HG03521 (cell line): ENCODE measurements around the gene ZNF253.
"Not testable (repeated sequence)": the region's sequence is repeated elsewhere in the genome, so short reads cannot be mapped to it uniquely, and the experiment has no call there.

Source experiments
- ATAC-seq: cut with Tn5 transposase; IDR thresholded peaks from one replicate; pipeline ENCODE4 v1.9.1; 2021; ENCODE audit warnings: mild to moderate bottlenecking, moderate library complexity; ENCODE audit not compliant: unreplicated experiment

ZNF253 gene

DNA sequence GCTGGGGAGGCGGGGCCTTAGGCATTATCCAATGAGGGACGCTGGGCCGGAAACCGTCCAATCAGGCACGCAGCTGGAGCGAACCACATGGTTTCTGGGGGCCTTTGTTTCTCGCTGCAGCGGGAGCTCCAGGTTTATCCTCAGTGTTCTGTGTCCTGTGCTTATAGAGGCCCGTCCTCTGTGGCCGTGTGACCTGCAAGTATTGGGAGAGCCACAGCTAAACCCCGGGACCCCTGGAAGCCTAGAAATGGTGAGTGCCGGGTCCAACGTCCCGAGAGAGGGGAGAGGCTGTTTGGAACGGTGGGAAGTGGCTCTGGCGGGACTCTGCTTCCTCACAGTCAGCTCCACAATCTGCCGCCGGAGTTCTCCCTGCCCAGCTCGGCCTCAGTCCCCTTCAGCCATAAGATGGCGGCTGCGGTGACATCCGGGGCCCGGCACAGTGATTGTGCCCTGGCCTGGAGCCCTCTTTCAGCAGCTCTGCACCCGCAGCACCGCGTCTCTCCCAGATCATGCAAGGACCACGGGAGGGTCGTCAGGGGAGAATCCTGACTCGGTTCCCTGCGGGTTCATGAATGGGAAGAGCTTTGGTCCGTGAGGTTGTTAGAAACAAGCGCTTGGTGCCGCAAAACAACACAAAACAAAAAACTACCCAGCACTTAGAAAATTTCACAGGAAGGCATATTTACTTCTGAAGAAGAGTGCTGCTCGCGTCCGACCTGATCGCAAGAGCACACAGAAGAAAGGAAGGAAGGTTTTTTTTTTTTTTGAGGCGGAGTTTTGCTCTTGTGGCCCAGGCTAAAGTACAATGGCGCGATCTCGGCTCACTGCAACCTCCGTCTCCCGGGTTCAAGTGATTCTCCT, at the start of gene ZNF253:
Gene ZNF253, plus strand, starts transcription at position 133 of the 861 bp plus-strand sequence. Its CDS starts 115 bp downstream, at position 248.
- ATAC-seq = peak; percentile 94

DNA sequence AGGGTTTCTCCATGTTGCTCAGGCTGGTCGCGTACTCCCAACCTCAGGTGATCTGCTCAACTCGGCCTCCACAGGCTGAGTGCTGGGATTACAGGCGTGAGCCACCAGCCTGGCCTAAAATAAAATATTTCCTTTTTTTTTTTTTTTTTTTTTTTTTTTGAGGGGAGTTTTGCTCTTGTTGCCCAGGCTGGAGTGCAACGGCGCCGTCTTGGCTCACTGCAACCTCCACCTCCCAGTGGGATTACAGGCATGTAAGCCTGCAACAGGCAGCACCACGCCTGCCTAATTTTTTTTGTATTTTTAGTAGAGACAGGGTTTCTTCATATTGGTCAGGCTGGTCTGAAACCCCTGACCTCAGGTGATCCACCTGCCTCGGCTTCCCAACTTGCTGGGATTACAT, 49.0 kb upstream of the ZNF253 start:
- no peak for ATAC-seq

DNA sequence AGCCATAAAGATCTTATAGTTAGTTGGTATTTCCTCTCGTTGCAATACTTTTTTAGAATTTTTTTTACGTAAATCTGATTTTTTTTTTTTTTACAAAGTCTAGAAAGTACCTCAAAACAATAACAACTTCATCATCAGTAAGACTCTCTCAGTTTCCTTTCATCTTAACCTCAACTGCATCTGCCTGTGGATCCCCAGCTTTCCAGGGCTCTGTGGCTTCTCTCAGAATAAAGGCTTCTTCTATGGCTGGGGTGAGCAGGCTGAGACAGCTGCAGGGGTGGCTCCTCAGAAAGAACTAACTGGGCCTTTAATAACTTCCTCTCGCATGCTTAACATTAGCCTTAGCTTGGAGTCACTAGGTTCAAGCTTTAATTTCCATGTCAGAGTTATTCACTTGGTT, 48.3 kb upstream of the ZNF253 start:
- ATAC-seq = no peak

DNA sequence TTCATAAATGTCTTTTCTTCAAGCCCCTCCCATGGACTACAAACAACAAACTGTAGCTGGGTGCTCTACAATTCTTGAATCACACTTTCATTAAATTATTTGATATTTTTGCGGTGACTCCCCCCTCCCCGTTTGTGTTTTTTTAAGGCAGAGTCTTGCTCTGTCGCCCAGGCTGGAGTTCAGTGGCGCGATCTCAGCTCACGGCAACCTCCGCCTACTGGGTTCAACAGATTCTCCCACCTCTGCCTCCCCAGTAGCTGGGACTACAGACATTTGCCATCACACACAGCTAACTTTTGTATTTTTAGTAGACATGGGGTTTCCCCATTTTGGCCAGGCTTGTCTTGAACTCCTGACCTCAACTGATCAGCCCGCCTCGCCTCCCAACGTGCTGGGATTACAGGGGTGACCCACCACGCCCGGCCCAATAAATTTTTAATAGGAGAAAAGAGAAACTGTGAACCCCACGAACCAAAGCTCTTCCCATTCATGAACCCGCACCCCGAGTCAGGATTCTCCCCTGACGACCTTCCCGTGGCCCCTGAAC, 44.8 kb upstream of the ZNF253 start:
- ATAC-seq = no peak

DNA sequence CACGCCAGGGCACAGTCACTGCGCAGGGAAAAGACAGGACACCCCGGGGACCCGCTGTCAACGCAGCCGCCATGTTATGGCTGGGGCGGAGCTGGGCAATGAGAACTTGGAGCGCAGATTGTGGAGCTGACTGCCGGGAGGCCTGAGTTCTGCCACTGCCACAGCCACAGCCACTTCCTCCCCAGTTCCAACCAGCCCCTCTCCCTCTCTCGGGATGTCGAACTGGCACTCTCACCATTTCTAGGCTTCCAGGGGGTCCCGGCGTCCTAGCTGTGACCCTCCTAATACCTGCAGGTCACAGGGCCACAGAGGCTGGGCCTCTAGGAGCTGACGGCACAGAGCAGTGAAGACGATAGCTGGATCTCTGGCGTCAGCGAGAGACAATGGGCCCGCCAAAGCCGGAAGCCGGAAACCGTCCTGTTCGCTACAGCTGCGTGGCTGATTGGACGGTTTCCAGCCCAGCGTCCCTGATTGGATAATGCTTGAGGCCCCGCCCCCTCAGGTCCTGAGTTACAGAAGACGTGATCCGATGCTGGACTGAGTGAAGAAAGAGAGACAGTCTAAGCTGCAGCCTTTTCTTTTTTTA, 44.2 kb upstream of the ZNF253 start, which contains the start of gene ZNF506:
Gene ZNF506, minus strand, starts transcription at position 385 of the 586 bp plus-strand sequence. Its CDS starts 147 bp downstream, at position 238.
- ATAC-seq = peak; percentile 74

DNA sequence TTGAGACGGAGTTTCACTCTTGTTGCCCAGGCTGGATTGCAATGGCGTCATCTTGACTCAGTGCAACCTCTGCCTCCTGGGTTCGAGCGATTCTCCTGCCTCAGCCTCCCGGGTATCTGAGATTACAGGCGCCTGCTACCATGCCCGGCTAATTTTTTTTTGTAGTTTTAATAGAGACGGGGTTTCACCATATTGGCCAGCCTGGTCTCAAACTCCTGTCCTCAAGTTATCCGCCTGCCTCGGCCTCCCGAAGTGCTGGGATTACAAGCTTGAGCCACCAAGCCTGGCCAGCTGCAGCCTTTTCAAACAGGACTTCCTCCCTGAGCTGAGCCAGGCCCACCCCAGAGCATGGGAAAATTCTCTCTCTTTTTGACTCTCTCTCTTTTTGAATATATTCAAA, 43.7 kb upstream of the ZNF253 start:
- ATAC-seq = not testable (repeated sequence)

DNA sequence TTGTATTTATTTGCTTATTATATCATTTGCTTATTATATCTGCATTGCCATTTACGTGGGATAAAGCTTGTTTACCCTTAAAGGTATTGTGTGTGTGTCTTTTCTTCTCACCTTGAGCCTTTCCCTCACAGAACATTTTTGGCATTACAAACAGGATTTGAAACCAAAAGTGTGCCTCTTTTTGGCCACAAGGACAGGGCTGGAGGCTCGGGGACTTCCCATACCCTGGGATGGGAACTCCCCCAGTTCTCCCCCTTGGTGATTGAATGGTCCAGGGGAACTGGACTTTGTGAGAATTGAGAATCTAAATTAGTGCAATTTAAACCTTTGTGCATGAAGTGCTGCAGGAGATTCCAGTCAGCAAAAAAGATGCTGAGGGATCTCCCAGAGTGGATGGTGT, 41.8 kb upstream of the ZNF253 start:
- ATAC-seq = no peak

DNA sequence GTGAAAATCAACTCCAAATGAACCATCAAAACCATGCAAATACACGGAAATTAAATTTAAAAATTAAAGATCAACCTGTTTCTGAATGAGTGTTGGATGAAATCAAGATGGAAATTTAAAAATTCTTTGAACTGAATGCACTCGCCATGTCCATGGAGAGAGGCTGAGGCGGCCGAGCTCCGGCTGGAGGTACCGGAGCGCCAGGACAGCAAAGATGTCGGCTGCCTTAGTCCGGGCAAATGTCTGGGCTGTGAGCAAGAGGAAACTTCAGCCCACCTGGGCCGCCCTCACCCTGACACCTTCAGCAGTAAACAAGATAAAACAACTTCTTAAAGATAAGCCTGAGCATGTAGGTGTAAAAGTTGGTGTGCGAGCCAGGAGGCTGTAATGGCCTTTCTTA, 38.8 kb upstream of the ZNF253 start:
- ATAC-seq = no peak

DNA sequence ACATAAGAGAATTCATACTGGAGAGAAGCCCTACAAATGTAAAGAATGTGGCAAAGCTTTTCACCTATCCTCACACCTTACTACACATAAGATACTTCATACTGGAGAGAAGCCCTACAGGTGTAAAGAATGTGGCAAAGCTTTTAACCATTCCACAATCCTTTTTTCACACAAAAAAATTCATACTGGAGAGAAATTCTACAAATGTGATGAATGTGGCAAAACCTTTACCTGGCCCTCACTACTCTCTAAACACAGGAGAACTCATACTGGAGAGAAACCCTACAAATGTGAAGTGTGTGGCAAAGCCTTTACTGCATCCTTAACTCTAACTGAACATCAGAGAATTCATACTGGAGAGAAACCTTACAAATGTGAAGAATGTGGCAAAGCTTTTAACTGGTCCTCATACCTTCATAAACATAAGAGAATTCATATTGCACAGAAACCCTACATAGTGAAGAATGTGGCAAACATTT, 30.1 kb upstream of the ZNF253 start:
- no peak for ATAC-seq

DNA sequence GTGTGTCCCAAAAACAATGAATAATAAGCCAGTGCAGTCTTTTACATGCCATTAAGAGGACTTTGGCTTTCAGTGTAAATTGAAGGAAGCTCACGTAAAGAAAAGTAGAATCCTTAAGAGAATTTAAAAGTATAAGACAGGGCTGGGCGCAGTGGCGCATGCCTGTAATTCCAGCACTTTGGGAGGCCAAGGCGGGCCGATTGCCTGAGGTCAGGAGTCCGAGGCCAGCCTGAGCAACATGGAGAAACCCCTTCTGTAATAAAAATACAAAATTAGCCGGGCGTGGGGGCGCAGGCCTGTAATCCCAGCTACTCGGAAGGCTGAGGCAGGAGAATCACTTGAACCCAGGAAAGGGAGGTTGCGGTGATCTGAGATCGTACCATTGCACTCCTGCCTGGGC, 17.9 kb upstream of the ZNF253 start:
- no peak for ATAC-seq

DNA sequence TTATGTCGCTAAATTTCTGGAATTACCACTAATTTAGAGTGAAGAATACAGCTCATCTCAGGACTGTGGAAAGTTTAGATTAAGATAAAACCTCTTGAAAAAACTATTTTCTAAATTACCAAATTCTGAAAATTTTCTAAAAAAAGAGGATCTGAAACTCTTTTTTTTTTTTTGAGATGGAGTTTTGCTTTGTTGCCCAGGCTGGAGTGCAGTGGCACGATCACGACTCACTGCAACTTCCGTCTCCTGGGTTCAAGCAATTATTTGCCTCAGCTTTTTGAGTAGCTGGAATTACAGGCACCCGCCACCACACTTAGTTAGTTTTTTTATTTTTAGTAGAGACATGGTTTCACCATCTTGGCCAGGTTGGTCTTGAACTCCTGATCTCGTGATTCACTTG, 16.6 kb upstream of the ZNF253 start:
- ATAC-seq = no peak

DNA sequence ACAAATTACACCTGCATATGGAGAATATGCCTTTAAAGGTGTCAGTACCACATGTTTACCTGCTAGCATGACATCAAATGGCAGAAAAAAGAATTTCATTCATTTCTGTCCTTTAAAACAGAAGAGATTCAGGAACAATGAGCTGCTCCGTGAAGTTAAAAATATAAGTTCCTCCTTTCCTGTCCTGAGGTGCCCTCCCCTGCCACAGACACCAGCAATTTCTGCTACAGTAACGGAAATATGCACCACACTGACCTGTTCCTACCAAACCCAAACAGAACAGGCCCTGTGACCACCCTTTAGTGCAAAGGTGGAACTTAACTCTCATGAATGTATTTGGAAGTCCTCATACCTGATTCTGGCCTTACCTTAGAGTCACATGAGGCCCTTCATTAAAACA, 13.9 kb upstream of the ZNF253 start:
- not testable (repeated sequence) for ATAC-seq

DNA sequence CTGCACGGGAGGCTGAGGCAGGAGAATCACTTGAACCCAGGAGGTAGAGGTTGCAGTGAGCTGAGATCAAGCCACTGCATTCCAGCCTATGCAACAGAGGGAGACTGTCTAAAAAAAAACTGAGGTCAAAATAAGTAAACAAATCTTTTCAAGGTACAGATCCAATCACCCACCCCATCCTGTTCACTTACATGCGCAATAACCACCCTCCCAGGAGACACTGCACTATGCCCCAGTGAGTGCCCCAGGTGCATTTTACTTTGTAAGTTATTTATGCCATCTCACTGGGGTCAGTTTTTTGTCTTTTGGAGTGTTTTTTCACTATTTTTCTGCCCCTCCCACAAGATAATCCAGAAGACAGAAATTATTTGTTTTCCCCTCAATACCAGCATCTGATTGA, 6.9 kb upstream of the ZNF253 start:
- no peak for ATAC-seq

DNA sequence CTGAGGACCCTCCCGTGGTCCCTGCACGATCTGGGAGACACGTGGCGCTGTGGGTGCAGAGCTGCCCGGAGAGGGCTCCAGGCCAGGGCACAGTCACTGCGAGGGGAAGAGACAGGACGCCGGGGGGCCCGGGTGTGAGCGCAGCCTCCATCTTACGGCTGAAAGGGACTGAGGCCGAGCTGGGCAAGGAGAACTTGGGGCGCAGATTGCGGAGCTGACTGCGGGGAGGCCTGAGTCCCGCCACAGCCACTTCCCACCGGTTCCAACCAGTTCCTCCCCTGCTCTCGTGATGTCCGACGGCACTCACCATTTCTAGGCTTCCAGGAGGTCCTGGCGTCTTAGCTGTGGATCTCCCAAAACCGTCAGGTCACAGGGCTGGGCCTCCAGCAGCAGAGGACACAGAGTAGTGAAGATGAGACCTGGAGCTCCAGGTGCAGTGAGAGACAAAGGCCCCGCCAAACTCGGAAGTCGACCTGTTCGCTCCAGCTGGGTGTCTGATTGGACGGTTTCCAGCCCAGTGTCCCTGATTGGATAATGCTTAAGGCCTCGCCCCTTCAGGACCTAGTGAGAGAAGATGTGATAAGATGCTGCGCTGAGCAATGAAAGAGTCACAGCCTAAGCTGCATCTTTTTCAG, 4.8 kb upstream of the ZNF253 start:
- ATAC-seq = no peak

DNA sequence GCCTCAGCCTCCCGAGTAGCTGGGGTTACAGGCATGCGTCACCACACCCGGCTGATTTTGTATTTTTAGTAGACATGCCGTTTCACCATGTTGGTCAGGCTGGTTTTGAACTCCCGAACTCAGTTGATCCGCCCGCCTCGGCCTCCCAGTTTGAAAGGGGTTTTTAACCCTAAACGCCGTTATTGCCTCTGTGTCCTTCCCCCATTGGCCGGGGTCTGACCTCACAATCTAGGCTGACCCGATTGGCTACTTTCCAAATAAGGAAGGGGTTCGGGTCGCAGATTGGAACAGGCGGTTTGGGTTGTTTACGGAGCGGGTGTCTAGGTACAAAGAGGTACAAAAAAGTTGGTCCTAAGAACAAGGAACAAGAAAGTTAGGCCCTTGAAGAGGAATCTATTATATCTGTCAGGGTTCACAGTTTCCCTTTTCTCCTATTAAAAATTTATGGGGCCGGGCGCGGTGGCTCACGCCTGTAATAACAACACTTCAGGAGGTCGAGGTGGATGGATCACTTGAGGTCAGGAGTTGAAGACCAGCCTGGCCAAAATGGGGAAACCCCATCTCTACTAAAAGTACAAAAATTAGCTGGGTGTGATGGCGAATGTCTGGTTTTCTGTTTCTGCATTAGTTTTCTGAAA, 1.0 kb downstream of the ZNF253 start:
- no peak for ATAC-seq

DNA sequence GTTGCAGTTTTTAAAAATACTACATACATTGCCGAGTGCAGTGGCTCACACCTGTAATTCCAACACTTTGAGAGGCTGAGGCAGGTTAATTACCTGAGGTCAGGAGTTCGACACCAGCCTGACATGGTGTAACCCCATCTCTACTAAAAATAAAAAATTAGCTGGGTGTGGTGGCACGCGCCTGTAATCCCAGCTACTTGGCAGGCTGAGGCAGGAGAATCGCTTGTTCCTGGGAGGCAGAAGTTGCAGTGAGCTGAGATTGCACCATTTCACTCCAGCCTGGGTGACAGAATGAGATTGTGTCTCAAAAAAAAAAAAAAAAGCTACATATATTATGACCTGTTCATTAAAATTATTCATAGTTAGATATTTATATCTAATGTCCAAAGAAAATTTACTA, 4.4 kb downstream of the ZNF253 start:
- not testable (repeated sequence) for ATAC-seq

DNA sequence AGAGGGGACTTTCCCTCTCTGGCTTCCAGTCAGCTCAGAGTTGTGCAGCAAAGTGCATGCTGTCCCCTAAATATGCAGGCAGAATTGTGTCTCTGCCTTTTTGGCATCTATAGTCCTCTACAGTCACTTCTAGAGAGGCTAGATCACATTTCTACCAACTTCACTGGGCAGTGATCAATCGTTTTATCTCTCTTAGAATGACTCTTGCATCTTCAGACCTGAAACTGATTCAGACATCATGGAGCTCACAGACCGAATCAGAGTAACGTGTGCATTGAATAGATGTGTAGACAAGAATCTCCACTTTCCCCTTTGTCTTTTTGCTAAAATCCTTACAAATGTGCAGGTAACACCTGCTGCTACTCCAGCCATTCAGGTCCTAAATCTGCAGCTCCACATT, 6.2 kb downstream of the ZNF253 start:
- no peak for ATAC-seq

DNA sequence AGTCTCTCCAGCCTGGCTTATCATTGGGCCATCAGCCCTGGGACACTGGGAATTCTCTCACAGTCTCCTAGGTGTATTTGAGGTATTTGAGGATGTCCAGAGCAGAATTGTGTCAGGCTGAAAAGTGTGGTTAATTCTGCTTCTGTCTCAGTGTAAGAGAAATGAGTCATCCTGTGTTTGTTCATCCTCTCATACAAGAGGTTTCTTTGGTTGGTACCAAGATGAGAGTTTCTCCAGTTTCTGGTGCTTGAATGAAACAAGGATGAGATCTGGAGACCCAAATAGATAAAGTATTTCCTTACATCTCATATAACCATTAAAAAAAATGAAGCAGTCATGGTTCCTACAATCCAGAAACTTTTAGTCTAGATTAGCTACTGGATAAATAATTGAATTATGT, 7.7 kb downstream of the ZNF253 start:
- no peak for ATAC-seq

DNA sequence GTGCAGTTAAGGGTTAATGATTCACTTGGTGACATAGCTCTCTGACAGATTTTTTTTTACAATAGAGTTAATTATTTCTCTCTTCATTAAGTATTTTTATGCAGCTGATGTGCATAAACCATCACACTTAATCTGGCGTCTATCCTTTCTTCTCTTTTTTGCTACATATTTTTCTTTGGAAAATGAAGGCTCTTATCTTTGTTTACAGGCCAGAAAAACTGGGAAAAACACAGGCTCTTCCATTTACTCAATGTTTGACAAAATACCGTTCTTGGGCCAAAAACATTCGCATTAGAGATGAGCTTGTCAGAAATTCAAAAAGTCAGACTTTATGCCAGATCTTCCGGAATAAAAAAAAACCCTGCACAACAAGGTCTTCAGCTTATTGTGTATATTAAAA, 12.0 kb downstream of the ZNF253 start:
- no peak for ATAC-seq

DNA sequence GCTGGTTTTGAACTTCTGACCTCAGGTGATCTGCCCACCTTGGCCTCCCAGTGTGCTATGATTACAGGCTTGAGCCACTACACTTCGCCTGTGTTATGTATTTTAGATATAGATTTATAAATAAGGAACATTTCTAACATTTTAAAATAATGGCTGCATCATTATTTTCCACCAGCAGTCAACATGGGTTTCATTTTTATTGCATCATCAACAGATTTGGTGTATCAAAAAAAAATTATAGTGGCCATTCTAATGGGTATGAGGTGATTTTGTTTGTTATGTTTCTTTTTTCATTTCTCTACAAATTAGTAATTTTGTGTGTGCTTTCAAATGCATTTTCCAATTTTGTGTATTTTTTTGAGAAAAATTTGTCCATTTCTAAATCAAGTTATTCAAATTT, 18.9 kb downstream of the ZNF253 start:
- ATAC-seq = no peak
